HG02870 (cell line): ENCODE measurements around the gene KRT72.

ENCODE experiments used
- ATAC-seq: cut with Tn5 transposase; IDR thresholded peaks from one replicate; pipeline ENCODE4 v1.9.1; 2021; ENCODE audit warnings: mild to moderate bottlenecking, moderate library complexity; ENCODE audit not compliant: unreplicated experiment

The KRT72 gene

GRCh38 chr12:52600941-52601481, at the start of gene KRT72:
Gene KRT72 (minus strand): TSS chr12:52601463. CDS start chr12:52601452, 11 bp downstream.
- no peak for ATAC-seq

GRCh38 chr12:52650520-52651081, 49.3 kb upstream of the KRT72 start:
- ATAC-seq = no peak

GRCh38 chr12:52649066-52649465, 47.8 kb upstream of the KRT72 start:
- ATAC-seq = no peak

GRCh38 chr12:52648012-52648550, 46.8 kb upstream of the KRT72 start:
- ATAC-seq = no peak

- ATAC-seq = no peak
Observed at GRCh38 chr12:52647601-52648000, 46.3 kb upstream of the KRT72 start.

GRCh38 chr12:52646613-52647012, 45.4 kb upstream of the KRT72 start:
- no peak for ATAC-seq

GRCh38 chr12:52645982-52646381, 44.7 kb upstream of the KRT72 start:
- ATAC-seq = no peak

- no peak for ATAC-seq
Observed at GRCh38 chr12:52645120-52645761, 44.0 kb upstream of the KRT72 start.

GRCh38 chr12:52644078-52644415, 42.8 kb upstream of the KRT72 start:
- no peak for ATAC-seq

GRCh38 chr12:52643233-52644077, 42.2 kb upstream of the KRT72 start:
- no peak for ATAC-seq

GRCh38 chr12:52641468-52641867, 40.2 kb upstream of the KRT72 start:
- ATAC-seq = no peak

- ATAC-seq = no peak
Observed at GRCh38 chr12:52637299-52637698, 36.0 kb upstream of the KRT72 start.

GRCh38 chr12:52636592-52637258, 35.5 kb upstream of the KRT72 start:
- no peak for ATAC-seq

GRCh38 chr12:52636189-52636588, 34.9 kb upstream of the KRT72 start:
- ATAC-seq = no peak

GRCh38 chr12:52634266-52635056, 33.2 kb upstream of the KRT72 start:
- no peak for ATAC-seq

GRCh38 chr12:52633383-52633782, 32.1 kb upstream of the KRT72 start:
- no peak for ATAC-seq

GRCh38 chr12:52632656-52633055, 31.4 kb upstream of the KRT72 start:
- ATAC-seq = no peak

GRCh38 chr12:52631676-52632459, 30.6 kb upstream of the KRT72 start:
- ATAC-seq = no peak

GRCh38 chr12:52631264-52631663, 30.0 kb upstream of the KRT72 start:
- no peak for ATAC-seq
